H1 (cell line): ENCODE data around the gene EFEMP2. TPM values are rescaled to one million over a fixed set of nuclear protein-coding genes. Genes with fewer than 3 reads are reported as not detected.

ENCODE experiments used
- CEBPB ChIP-seq: IDR thresholded peaks from 2 replicates; pipeline ENCODE4 v1.6.1; 2012; ENCODE audit warnings: low read depth, low read length
- SP2 ChIP-seq: IDR thresholded peaks from 2 replicates; pipeline ENCODE4 v1.6.1; 2012; ENCODE audit warnings: mild to moderate bottlenecking, low read length, inconsistent platforms
- TCF12 ChIP-seq: IDR thresholded peaks from 2 replicates; pipeline ENCODE4 v1.6.1; 2011; ENCODE audit warnings: low read depth, mild to moderate bottlenecking, low read length
- polyA plus RNA-seq, 7 experiments: library from polyadenylated mRNA; depleted of rRNA in 3 of 7; stranded (reverse) in 5 of 7; unstranded in 2 of 7; fragments of >200 nt in 5 of 7; fragments of 200-250 nt in 2 of 7; gene quantifications; 1 replicate in 5 of 7; 2 replicates in 1 of 7; 4 replicates in 1 of 7; pipeline versions ENCODE4 v1.2.1 to v1.2.3, GENCODE V29; 2011 to 2013; ENCODE audit warnings: missing spikeins in 2 of 7, mixed read lengths in 2 of 7
- total RNA-seq: library from RNA; stranded (reverse); fragmentation: NEBNext Ultra II Directional; extraction: Animal tissue kit (Norgen Biotek cat#: 25700); gene quantifications from 2 replicates; pipeline ENCODE4 v1.2.1, GENCODE V29; 2021

EFEMP2 gene
- total and polyA plus RNA-seq, 2 of the 8 experiments (the other 6 are each of a cell fraction or from before 2014, with no cell fraction given) = 8.8 to 17.2 TPM

- no peak for TF ChIP-seq SP2
- TF ChIP-seq CEBPB = no peak
- TF ChIP-seq TCF12 = no peak
These were observed 11.5 kb upstream of the EFEMP2 start (continued) for GRCh38 chr11:65883786-65884715.
